Measurements from ENCODE around the gene GLI2. TPM values are rescaled to one million over a fixed set of nuclear protein-coding genes. Genes with fewer than 3 reads are reported as not detected.

GLI2 gene
- total RNA-seq, 1 experiment from 2014 or later, result 6.2 TPM

GRCh38 chr2:120767486-120768005 is 31.9 kb downstream of the GLI2 start:
- no peak for DNase-seq (ENCODE audit: low read depth, low spot score)
- BruUV-seq (replicated peaks), result no TSS peak
- no peak for TF ChIP-seq SIN3A (IDR thresholded peaks at IDR 0.05; ENCODE audit: borderline replicate concordance, insufficient read depth, low read depth, low read length)
- no peak for TF ChIP-seq TCF7L2 (IDR thresholded peaks at IDR 0.05; ENCODE audit: low read depth, low read length)
- TF ChIP-seq, protein P1, sequence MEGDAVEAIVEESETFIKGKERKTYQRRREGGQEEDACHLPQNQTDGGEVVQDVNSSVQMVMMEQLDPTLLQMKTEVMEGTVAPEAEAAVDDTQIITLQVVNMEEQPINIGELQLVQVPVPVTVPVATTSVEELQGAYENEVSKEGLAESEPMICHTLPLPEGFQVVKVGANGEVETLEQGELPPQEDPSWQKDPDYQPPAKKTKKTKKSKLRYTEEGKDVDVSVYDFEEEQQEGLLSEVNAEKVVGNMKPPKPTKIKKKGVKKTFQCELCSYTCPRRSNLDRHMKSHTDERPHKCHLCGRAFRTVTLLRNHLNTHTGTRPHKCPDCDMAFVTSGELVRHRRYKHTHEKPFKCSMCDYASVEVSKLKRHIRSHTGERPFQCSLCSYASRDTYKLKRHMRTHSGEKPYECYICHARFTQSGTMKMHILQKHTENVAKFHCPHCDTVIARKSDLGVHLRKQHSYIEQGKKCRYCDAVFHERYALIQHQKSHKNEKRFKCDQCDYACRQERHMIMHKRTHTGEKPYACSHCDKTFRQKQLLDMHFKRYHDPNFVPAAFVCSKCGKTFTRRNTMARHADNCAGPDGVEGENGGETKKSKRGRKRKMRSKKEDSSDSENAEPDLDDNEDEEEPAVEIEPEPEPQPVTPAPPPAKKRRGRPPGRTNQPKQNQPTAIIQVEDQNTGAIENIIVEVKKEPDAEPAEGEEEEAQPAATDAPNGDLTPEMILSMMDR (IDR thresholded peaks at IDR 0.05), result no peak
- TF ChIP-seq, protein P2, sequence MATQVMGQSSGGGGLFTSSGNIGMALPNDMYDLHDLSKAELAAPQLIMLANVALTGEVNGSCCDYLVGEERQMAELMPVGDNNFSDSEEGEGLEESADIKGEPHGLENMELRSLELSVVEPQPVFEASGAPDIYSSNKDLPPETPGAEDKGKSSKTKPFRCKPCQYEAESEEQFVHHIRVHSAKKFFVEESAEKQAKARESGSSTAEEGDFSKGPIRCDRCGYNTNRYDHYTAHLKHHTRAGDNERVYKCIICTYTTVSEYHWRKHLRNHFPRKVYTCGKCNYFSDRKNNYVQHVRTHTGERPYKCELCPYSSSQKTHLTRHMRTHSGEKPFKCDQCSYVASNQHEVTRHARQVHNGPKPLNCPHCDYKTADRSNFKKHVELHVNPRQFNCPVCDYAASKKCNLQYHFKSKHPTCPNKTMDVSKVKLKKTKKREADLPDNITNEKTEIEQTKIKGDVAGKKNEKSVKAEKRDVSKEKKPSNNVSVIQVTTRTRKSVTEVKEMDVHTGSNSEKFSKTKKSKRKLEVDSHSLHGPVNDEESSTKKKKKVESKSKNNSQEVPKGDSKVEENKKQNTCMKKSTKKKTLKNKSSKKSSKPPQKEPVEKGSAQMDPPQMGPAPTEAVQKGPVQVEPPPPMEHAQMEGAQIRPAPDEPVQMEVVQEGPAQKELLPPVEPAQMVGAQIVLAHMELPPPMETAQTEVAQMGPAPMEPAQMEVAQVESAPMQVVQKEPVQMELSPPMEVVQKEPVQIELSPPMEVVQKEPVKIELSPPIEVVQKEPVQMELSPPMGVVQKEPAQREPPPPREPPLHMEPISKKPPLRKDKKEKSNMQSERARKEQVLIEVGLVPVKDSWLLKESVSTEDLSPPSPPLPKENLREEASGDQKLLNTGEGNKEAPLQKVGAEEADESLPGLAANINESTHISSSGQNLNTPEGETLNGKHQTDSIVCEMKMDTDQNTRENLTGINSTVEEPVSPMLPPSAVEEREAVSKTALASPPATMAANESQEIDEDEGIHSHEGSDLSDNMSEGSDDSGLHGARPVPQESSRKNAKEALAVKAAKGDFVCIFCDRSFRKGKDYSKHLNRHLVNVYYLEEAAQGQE (IDR thresholded peaks at IDR 0.05; ENCODE audit: insufficient read depth in 1 of 2, low read depth in 2 of 2, low read length in 1 of 2), result no peak
- no peak for ATAC-seq
- H3K27me3 ChIP-seq (ENCODE audit: control insufficient read depth, insufficient read depth, low read length), result no peaks in the 10 kb centered on the region
- ChIA-PET POLR2A (no interaction called here), CTCF (no interaction called here)
- H3K4me3 ChIP-seq (ENCODE audit: low read depth in 2 of 2, low read length in 2 of 2), result no peak overlapping the region
- no peak overlapping the region for H3K27ac ChIP-seq (ENCODE audit: low read length)
- H3K4me1 ChIP-seq (ENCODE audit: control insufficient read depth, insufficient read depth, low read length), result peaks cover 23% of the 10 kb centered on the region
- no peaks in the 10 kb centered on the region for H3K9me3 ChIP-seq (ENCODE audit: control insufficient read depth, insufficient read depth, low read depth, low read length)
- no peaks in the 10 kb centered on the region for H3K36me3 ChIP-seq (ENCODE audit: control insufficient read depth, insufficient read depth, low read length)
- intact Hi-C loops (cut with micrococcal nuclease; ENCODE audit: unreplicated experiment), result no loop called here
- in situ Hi-C loops (cut with HindIII; ENCODE audit: low pct_unique_long_range_greater_than_20kb, low sequenced_read_pairs), result no loop called here

- no TSS peak for BruUV-seq (replicated peaks)
- Histone ChIP-seq H3K27ac (ENCODE audit: low read length) (no peak overlapping the region), H3K36me3 (ENCODE audit: control insufficient read depth, insufficient read depth, low read length) (no peaks in the 10 kb centered on the region), H3K27me3 (ENCODE audit: control insufficient read depth, insufficient read depth, low read length) (no peaks in the 10 kb centered on the region), H3K4me3 (ENCODE audit: low read depth in 2 of 2, low read length in 2 of 2) (no peak overlapping the region), H3K4me1 (ENCODE audit: control insufficient read depth, insufficient read depth, low read length) (peaks cover 23% of the 10 kb centered on the region), H3K9me3 (ENCODE audit: control insufficient read depth, insufficient read depth, low read depth, low read length) (no peaks in the 10 kb centered on the region)
- no peak for ATAC-seq
- in situ Hi-C loops (cut with HindIII; ENCODE audit: low pct_unique_long_range_greater_than_20kb, low sequenced_read_pairs) (no loop called here), intact Hi-C loops (cut with micrococcal nuclease; ENCODE audit: unreplicated experiment) (no loop called here)
- TF ChIP-seq TCF7L2 (IDR thresholded peaks at IDR 0.05; ENCODE audit: low read depth, low read length) (no peak), POLR2AphosphoS5 (IDR thresholded peaks at IDR 0.05; ENCODE audit: low read depth, low read length) (no peak), SIN3A (IDR thresholded peaks at IDR 0.05; ENCODE audit: borderline replicate concordance, insufficient read depth, low read depth, low read length) (no peak)
- TF ChIP-seq, protein P1 (IDR thresholded peaks at IDR 0.05), result no peak
- TF ChIP-seq, protein P2 (IDR thresholded peaks at IDR 0.05; ENCODE audit: insufficient read depth in 1 of 2, low read depth in 2 of 2, low read length in 1 of 2), result no peak
- no peak for DNase-seq (ENCODE audit: low read depth, low spot score)
- ChIA-PET POLR2A (no interaction called here), CTCF (no interaction called here)
Observed at GRCh38 chr2:120768112-120769048, 32.7 kb downstream of the GLI2 start.
